ENCODE data around the gene SLC37A1. TPM values are rescaled to one million over a fixed set of nuclear protein-coding genes. Genes with fewer than 3 reads are reported as not detected.

Gene SLC37A1
- total and polyA plus RNA-seq, 10 donors: 6.9 to 31.4 (median 23.2) TPM

DNA sequence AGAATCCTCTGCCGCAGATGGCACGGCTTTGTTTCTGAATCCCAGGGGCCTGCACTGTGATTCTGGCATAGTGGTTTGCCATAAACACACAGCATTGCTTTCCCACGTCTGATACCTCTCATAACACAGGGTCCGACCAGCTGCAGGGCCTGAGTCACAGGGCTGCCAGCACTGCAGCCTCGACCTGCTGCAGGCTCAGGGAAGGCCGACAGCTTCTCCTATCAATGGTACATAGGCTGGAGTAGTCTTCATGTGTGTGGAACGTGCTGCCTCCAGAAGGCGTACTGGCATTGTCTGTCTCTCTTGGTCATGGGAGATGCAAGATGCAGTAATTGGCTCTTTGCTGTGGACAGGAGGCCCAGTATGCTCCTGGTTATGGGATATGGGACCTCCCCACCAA, 86.3 kb downstream of the SLC37A1 start:
- no peaks in the 10 kb centered on the region for H3K36me3 ChIP-seq
- H3K27me3 ChIP-seq (replicated peaks in 1 of 7): peaks cover 0 to 27% (median 0%) of the 10 kb centered on the region in 7 donors
- intact Hi-C loops (cut with DNase I; ENCODE audit: low total_unique reads): no loop called here
- H3K4me3 ChIP-seq: no peak overlapping the region
- 66 to 90% (median 87%) methylated on average over 6 to 8 of the region's 8 CpGs for WGBS, 5 donors
- no peak overlapping the region for H3K27ac ChIP-seq
- no peak for TF ChIP-seq POLR2A (IDR thresholded peaks at IDR 0.05)
- no peak for TF ChIP-seq POLR2AphosphoS5 (IDR thresholded peaks at IDR 0.05)
- TF ChIP-seq, protein P1, sequence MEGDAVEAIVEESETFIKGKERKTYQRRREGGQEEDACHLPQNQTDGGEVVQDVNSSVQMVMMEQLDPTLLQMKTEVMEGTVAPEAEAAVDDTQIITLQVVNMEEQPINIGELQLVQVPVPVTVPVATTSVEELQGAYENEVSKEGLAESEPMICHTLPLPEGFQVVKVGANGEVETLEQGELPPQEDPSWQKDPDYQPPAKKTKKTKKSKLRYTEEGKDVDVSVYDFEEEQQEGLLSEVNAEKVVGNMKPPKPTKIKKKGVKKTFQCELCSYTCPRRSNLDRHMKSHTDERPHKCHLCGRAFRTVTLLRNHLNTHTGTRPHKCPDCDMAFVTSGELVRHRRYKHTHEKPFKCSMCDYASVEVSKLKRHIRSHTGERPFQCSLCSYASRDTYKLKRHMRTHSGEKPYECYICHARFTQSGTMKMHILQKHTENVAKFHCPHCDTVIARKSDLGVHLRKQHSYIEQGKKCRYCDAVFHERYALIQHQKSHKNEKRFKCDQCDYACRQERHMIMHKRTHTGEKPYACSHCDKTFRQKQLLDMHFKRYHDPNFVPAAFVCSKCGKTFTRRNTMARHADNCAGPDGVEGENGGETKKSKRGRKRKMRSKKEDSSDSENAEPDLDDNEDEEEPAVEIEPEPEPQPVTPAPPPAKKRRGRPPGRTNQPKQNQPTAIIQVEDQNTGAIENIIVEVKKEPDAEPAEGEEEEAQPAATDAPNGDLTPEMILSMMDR (IDR thresholded peaks at IDR 0.05 in 8 of 11, conservative IDR thresholded peaks at IDR 0.05 in 3 of 11): no peak
- peaks cover 0 to 19% (median 13%) of the 10 kb centered on the region in 8 donors for H3K9me3 ChIP-seq
- no peak for DNase-seq
- no peaks in the 10 kb centered on the region for H3K4me1 ChIP-seq

- Histone ChIP-seq H3K36me3 (no peaks in the 10 kb centered on the region), H3K9me3 (peaks cover 0 to 36% (median 26%) of the 10 kb centered on the region in 8 donors), H3K27ac (no peak overlapping the region), H3K4me3 (no peak overlapping the region), H3K27me3 (replicated peaks in 1 of 7) (peaks cover 0 to 12% (median 0%) of the 10 kb centered on the region in 7 donors), H3K4me1 (no peaks in the 10 kb centered on the region)
- 61 to 84% (median 80%) methylated on average over 4 of the region's 4 CpGs for WGBS, 5 donors
- DNase-seq: no peak
- intact Hi-C loops (cut with DNase I; ENCODE audit: low total_unique reads): no loop called here
- TF ChIP-seq POLR2A (IDR thresholded peaks at IDR 0.05) (no peak), POLR2AphosphoS5 (IDR thresholded peaks at IDR 0.05) (no peak)
- TF ChIP-seq, protein P1 (IDR thresholded peaks at IDR 0.05 in 8 of 11, conservative IDR thresholded peaks at IDR 0.05 in 3 of 11): no peak
These were observed 88.0 kb downstream of the SLC37A1 start for GRCh38 chr21:42601656-42602055.

GRCh38 chr21:42607102-42607501, 93.5 kb downstream of the SLC37A1 start:
- Histone ChIP-seq H3K27ac (no peak overlapping the region), H3K9me3 (peaks cover 0 to 52% (median 35%) of the 10 kb centered on the region in 8 donors), H3K4me3 (no peak overlapping the region), H3K36me3 (no peaks in the 10 kb centered on the region), H3K4me1 (no peaks in the 10 kb centered on the region), H3K27me3 (replicated peaks in 1 of 7) (peaks cover 0 to 4% (median 0%) of the 10 kb centered on the region in 7 donors)
- TF ChIP-seq POLR2A (IDR thresholded peaks at IDR 0.05): no peak
- no peak for TF ChIP-seq POLR2AphosphoS5 (IDR thresholded peaks at IDR 0.05)
- TF ChIP-seq, protein P1 (IDR thresholded peaks at IDR 0.05 in 8 of 11, conservative IDR thresholded peaks at IDR 0.05 in 3 of 11): no peak
- no peak for DNase-seq
- intact Hi-C loops (cut with DNase I; ENCODE audit: low total_unique reads): no loop called here
- 69 to 83% (median 78%) methylated on average over 4 of the region's 4 CpGs for WGBS, 5 donors

DNA sequence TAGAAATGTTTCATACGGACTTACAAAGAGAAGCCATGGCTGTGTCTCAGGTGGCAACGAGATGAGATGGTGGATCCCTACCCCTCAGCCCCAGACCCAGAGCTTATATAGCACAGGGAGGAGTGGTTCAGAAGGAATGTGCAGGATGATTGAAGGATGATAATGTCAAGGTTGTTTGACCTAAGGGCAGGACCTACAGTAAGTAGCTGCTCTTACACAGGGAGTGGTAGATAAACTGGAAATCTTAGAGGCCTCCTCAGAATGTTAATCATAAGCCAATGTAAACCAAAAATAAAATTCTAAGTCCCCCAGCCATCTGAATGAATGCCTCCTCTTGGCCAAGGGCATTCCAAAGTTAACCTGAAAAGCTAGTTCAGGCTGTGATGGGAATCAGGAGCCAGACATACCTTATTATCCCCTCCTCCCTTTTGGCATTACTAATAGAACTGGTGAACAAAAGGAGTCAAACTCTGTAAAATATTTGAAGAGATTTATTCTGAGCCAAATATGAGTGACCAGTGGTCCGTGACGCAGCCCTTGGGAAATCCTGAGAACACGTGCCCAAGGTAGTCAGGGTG, 94.0 kb downstream of the SLC37A1 start:
- TF ChIP-seq POLR2AphosphoS5 (IDR thresholded peaks at IDR 0.05) (no peak), POLR2A (IDR thresholded peaks at IDR 0.05) (no peak)
- TF ChIP-seq, protein P1 (IDR thresholded peaks at IDR 0.05 in 8 of 11, conservative IDR thresholded peaks at IDR 0.05 in 3 of 11): no peak
- Histone ChIP-seq H3K36me3 (no peaks in the 10 kb centered on the region), H3K27ac (no peak overlapping the region), H3K4me3 (no peak overlapping the region), H3K9me3 (peaks cover 0 to 57% (median 40%) of the 10 kb centered on the region in 8 donors), H3K4me1 (no peaks in the 10 kb centered on the region), H3K27me3 (replicated peaks in 1 of 7) (peaks cover 0 to 4% (median 0%) of the 10 kb centered on the region in 7 donors)
- WGBS, 5 donors: 78 to 88% (median 85%) methylated on average over 5 of the region's 5 CpGs
- intact Hi-C loops (cut with DNase I; ENCODE audit: low total_unique reads): no loop called here
- DNase-seq: no peak

Data from spleen (tissue), 11 donors.